Endothelial cell of umbilical vein (primary cell): ENCODE results near the gene CR2. TPM values are rescaled to one million over a fixed set of nuclear protein-coding genes. Genes with fewer than 3 reads are reported as not detected.

Source experiments
- BruUV-seq: library from RNA; stranded (reverse); fragments of 400-500 nt; replicated peaks from 2 replicates; lab custom pipeline; 2021; lab: Mats Ljungman, UMichigan
- CTCF ChIA-PET: fragments of 300-600, 350-600 bp; sonication (Branson Sonifier 250); formaldehyde crosslinking; loops from one replicate; lab custom pipeline; 2021; ENCODE audit warnings: antibody characterized with exemption, inconsistent platforms; lab: Charles Lee
- POLR2A ChIA-PET: fragments of 300-600, 350-600 bp; sonication (Branson Sonifier 250); formaldehyde crosslinking; loops from one replicate; lab custom pipeline; 2021; ENCODE audit warnings: antibody characterized with exemption, inconsistent platforms; lab: Charles Lee
- DNase-seq: peaks from one replicate; pipeline ENCODE4 v3.0.0-alpha.2; 2011; ENCODE audit warnings: low read depth, low spot score
- FAIRE-seq: peaks from 2 replicates; lab custom pipeline; 2011; peaks lifted over from hg19 to GRCh38; lab: Jason Lieb, UNC
- H2AFZ ChIP-seq: 2 replicates; pipeline ENCODE4 v1.6.0; 2012; ENCODE audit warnings: low read depth, low read length, control low read depth, inconsistent platforms
- H3K27ac ChIP-seq: 2 replicates; pipeline ENCODE4 v1.5.1; 2011; ENCODE audit warnings: low read depth, mild to moderate bottlenecking, control low read depth, low read length, moderate library complexity; ENCODE audit not compliant: insufficient read depth
- H3K27me3 ChIP-seq, 2 experiments: 2 replicates each; pipeline versions ENCODE4 v1.6.0 to v1.6.1; 2011; ENCODE audit warnings: low read length in 2 of 2, mixed read lengths in 1 of 2; ENCODE audit not compliant: control insufficient read depth in 2 of 2, insufficient read depth in 2 of 2
- H3K36me3 ChIP-seq, 2 experiments: 2 replicates in 1 of 2; 3 replicates in 1 of 2; pipeline ENCODE4 v1.5.1; 2011; ENCODE audit warnings: low read length in 2 of 2, mild to moderate bottlenecking in 1 of 2, moderate library complexity in 1 of 2; ENCODE audit not compliant: control insufficient read depth in 2 of 2, insufficient read depth in 2 of 2; ENCODE audit errors: extremely low read depth in 1 of 2
- H3K4me1 ChIP-seq: 3 replicates; pipeline ENCODE4 v1.5.1; 2011; ENCODE audit warnings: mild to moderate bottlenecking, low read length; ENCODE audit not compliant: control insufficient read depth, insufficient read depth; ENCODE audit errors: extremely low read depth
- H3K4me2 ChIP-seq: 2 replicates; pipeline ENCODE4 v1.6.1; 2011; ENCODE audit warnings: low read length, control low read depth, mixed read lengths; ENCODE audit not compliant: insufficient read depth
- H3K4me3 ChIP-seq, 3 experiments: fragments of 200-600 bp in 1 of 3; sonication (generic), shearing (Covaris generic) in 1 of 3; replicated peaks in 1 of 3; 2 replicates each; pipeline ENCODE4 v1.5.1; 2011 to 2016; ENCODE audit warnings: control low read depth in 3 of 3, low read length in 3 of 3, mild to moderate bottlenecking in 2 of 3, inconsistent platforms in 1 of 3, low read depth in 1 of 3, moderate library complexity in 1 of 3; ENCODE audit not compliant: insufficient read depth in 1 of 3
- H3K79me2 ChIP-seq: 2 replicates; pipeline ENCODE4 v1.6.0; 2012; ENCODE audit warnings: low read length, inconsistent platforms; ENCODE audit not compliant: control insufficient read depth, insufficient read depth
- H3K9ac ChIP-seq: replicated peaks from 2 replicates; pipeline ENCODE3; 2011; ENCODE audit warnings: low read length, control low read depth; ENCODE audit not compliant: insufficient read depth; ENCODE audit errors: extremely low read depth
- H3K9me1 ChIP-seq: replicated peaks from 3 replicates; pipeline ENCODE4 v1.6.0; 2011; ENCODE audit warnings: mild to moderate bottlenecking, low read length; ENCODE audit not compliant: control insufficient read depth, insufficient read depth; ENCODE audit errors: extremely low read depth
- H3K9me3 ChIP-seq: replicated peaks from 2 replicates; pipeline ENCODE4 v1.5.1; 2012; ENCODE audit warnings: low read length, inconsistent platforms; ENCODE audit not compliant: control insufficient read depth, insufficient read depth
- H4K20me1 ChIP-seq: replicated peaks from 2 replicates; pipeline ENCODE3; 2011; ENCODE audit warnings: mild to moderate bottlenecking, low read length; ENCODE audit not compliant: control insufficient read depth, insufficient read depth; ENCODE audit errors: extremely low read depth
- EZH2 ChIP-seq: IDR thresholded peaks from 2 replicates; pipeline ENCODE4 v1.6.1; 2012; ENCODE audit warnings: borderline replicate concordance, low read depth, mild to moderate bottlenecking, moderate library complexity, low read length, inconsistent platforms; ENCODE audit not compliant: severe bottlenecking
- FOS ChIP-seq: IDR thresholded peaks from 2 replicates; pipeline ENCODE4 v1.6.1; 2011; ENCODE audit warnings: mild to moderate bottlenecking, low read length, moderate library complexity, borderline replicate concordance; ENCODE audit not compliant: insufficient read depth
- GATA2 ChIP-seq: IDR thresholded peaks from 2 replicates; pipeline ENCODE4 v1.7.0; 2011; ENCODE audit warnings: low read depth, mild to moderate bottlenecking, moderate library complexity, mixed read lengths, low read length; ENCODE audit not compliant: insufficient read length, insufficient read depth
- JUN ChIP-seq: IDR thresholded peaks from 2 replicates; pipeline ENCODE4 v1.6.1; 2011; ENCODE audit warnings: borderline replicate concordance, low read depth; ENCODE audit not compliant: insufficient read length, insufficient read depth
- MYC ChIP-seq: IDR thresholded peaks from one replicate; pipeline ENCODE4 v1.6.1; 2011; ENCODE audit warnings: mild to moderate bottlenecking, low read depth, low read length
- POLR2A ChIP-seq: IDR thresholded peaks from 2 replicates; pipeline ENCODE4 v1.6.1; 2012; ENCODE audit warnings: low read depth, mild to moderate bottlenecking, control low read depth, low read length
- POLR2AphosphoS5 ChIP-seq: IDR thresholded peaks from 2 replicates; pipeline ENCODE4 v1.6.1; 2012; ENCODE audit warnings: low read depth, mild to moderate bottlenecking, control low read depth, low read length, moderate library complexity; ENCODE audit not compliant: insufficient read depth
- dilution Hi-C: fragments of 300-500 bp; cut with MboI; formaldehyde crosslinking; loops from one replicate; pipeline ENCODE4 v1.15.0; 2019; ENCODE audit warnings: low sequenced_read_pairs; ENCODE audit not compliant: extremely low pct_ligation_motif_present
- intact Hi-C: fragments of 100-400 bp; cut with micrococcal nuclease; formaldehyde crosslinking; loops from one replicate; pipeline ENCODE4 v1.10.0; 2022
- polyA plus RNA-seq, 4 experiments: library from polyadenylated mRNA; depleted of rRNA in 3 of 4; stranded (reverse) in 3 of 4; unstranded in 1 of 4; fragments of >200 nt; gene quantifications; 2 replicates each; pipeline versions ENCODE4 v1.2.1 to v1.2.3, GENCODE V29; 2011 to 2012; ENCODE audit warnings: missing spikeins in 1 of 4
- total RNA-seq: library from RNA; stranded (reverse); gene quantifications from 2 replicates; pipeline ENCODE4 v1.2.3, GENCODE V29; 2021
- TF ChIP-seq, protein P1 (sequence below): IDR thresholded peaks from 2 replicates; pipeline ENCODE4 v1.6.1; 2011; ENCODE audit not compliant: insufficient read depth, insufficient read length
- TF ChIP-seq, protein P2 (sequence below), 2 donors: IDR thresholded peaks; 1 replicate in 1 of 2; 2 replicates in 1 of 2; pipeline ENCODE4 v1.5.1; 2011; ENCODE audit warnings: low read length in 2 of 2, mild to moderate bottlenecking in 2 of 2, moderate library complexity in 2 of 2, control low read depth in 1 of 2, inconsistent platforms in 1 of 2, low read depth in 1 of 2; ENCODE audit not compliant: insufficient read depth in 1 of 2; ENCODE audit errors: extremely low read depth in 1 of 2

The CR2 gene
- total and polyA plus RNA-seq, 2 donors (not counting 3 experiments of a cell fraction or from before 2014, with no cell fraction given): not detected

GRCh38 chr1:207414606-207415108, 39.5 kb upstream of the CR2 start:
- peaks cover 2 to 8% of the 10 kb centered on the region in 2 experiments for H3K27me3 ChIP-seq
- H3K79me2 ChIP-seq: no peaks in the 10 kb centered on the region
- no peak overlapping the region for H3K4me3 ChIP-seq
- no peaks in the 10 kb centered on the region for H3K4me1 ChIP-seq
- no peak overlapping the region for H2AFZ ChIP-seq
- H3K36me3 ChIP-seq: no peaks in the 10 kb centered on the region
- H4K20me1 ChIP-seq: no peaks in the 10 kb centered on the region
- ChIA-PET CTCF (interaction anchor here (1.9 kb wide), 1 partner anchor 10 kb away, joined by 8 read pairs; no protein-coding TSS in a partner anchor), POLR2A (no interaction called here)
- no peak for DNase-seq
- H3K4me2 ChIP-seq: no peak overlapping the region
- TF ChIP-seq, protein P1, sequence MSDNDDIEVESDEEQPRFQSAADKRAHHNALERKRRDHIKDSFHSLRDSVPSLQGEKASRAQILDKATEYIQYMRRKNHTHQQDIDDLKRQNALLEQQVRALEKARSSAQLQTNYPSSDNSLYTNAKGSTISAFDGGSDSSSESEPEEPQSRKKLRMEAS: no peak
- TF ChIP-seq EZH2 (no peak), POLR2AphosphoS5 (no peak)
- no peaks in the 10 kb centered on the region for H3K9me3 ChIP-seq
- no peak overlapping the region for H3K9ac ChIP-seq
- no peaks in the 10 kb centered on the region for H3K9me1 ChIP-seq
- no peak for FAIRE-seq
- dilution Hi-C loops: no loop called here
- no TSS peak for BruUV-seq
- intact Hi-C loops: no loop called here
- H3K27ac ChIP-seq: no peak overlapping the region

DNA sequence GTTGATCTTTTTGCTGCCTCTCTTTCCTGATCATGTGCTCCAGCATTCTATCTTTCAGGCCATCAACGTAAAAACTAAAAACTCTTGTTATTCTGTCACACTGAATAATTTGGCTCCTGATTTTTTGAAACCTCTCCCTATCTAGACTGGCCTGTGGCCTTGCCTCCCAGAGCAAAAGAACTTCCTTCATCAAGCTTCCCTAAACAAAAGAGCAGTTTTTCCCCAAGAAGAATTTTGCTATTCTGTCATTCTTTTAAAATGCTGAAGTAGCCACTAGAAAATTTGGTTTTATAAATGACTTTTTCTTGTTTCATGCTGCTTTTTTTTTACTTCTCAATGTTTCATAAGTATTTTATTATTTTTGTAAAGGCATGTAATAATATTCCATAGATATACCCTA, 37.1 kb upstream of the CR2 start:
- no peak overlapping the region for H3K4me3 ChIP-seq
- H3K4me1 ChIP-seq: no peaks in the 10 kb centered on the region
- no peaks in the 10 kb centered on the region for H3K79me2 ChIP-seq
- CTCF ChIA-PET: interaction anchor here (1.4 kb wide), 1 partner anchor 158 kb away, joined by 3 read pairs; no protein-coding TSS in a partner anchor
- no peaks in the 10 kb centered on the region for H4K20me1 ChIP-seq
- FAIRE-seq: peak; percentile 33
- no peak overlapping the region for H3K4me2 ChIP-seq
- intact Hi-C loops (no loop called here), dilution Hi-C loops (no loop called here)
- POLR2A ChIA-PET: no interaction called here
- H2AFZ ChIP-seq: no peak overlapping the region
- no peak overlapping the region for H3K27ac ChIP-seq
- H3K27me3 ChIP-seq: peaks cover 4 to 8% of the 10 kb centered on the region in 2 experiments
- no peak for TF ChIP-seq POLR2A
- no peak for TF ChIP-seq FOS
- TF ChIP-seq JUN: no peak
- no peak for TF ChIP-seq GATA2
- TF ChIP-seq, protein P1: no peak
- no peak for TF ChIP-seq POLR2AphosphoS5
- TF ChIP-seq EZH2: no peak
- TF ChIP-seq, protein P2, sequence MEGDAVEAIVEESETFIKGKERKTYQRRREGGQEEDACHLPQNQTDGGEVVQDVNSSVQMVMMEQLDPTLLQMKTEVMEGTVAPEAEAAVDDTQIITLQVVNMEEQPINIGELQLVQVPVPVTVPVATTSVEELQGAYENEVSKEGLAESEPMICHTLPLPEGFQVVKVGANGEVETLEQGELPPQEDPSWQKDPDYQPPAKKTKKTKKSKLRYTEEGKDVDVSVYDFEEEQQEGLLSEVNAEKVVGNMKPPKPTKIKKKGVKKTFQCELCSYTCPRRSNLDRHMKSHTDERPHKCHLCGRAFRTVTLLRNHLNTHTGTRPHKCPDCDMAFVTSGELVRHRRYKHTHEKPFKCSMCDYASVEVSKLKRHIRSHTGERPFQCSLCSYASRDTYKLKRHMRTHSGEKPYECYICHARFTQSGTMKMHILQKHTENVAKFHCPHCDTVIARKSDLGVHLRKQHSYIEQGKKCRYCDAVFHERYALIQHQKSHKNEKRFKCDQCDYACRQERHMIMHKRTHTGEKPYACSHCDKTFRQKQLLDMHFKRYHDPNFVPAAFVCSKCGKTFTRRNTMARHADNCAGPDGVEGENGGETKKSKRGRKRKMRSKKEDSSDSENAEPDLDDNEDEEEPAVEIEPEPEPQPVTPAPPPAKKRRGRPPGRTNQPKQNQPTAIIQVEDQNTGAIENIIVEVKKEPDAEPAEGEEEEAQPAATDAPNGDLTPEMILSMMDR (IDR thresholded peaks at IDR 0.05; ENCODE audit: extremely low read depth in 1 of 2, insufficient read depth in 1 of 2, low read depth in 1 of 2, low read length in 2 of 2): no peak
- no peak for TF ChIP-seq MYC
- DNase-seq: no peak
- no TSS peak for BruUV-seq
- H3K9me3 ChIP-seq: no peaks in the 10 kb centered on the region
- no peaks in the 10 kb centered on the region for H3K36me3 ChIP-seq
- H3K9me1 ChIP-seq: no peaks in the 10 kb centered on the region
- H3K9ac ChIP-seq: no peak overlapping the region
